ENCODE data around the gene POLDIP2.

- no peak for TF ChIP-seq CTCF (IDR thresholded peaks at IDR 0.05)
- no peak for TF ChIP-seq ZFX (IDR thresholded peaks at IDR 0.05; ENCODE audit: borderline replicate concordance)
These were observed 15.8 kb downstream of the POLDIP2 start for GRCh38 chr17:28341516-28341915.

All from 22Rv1 (cell line).